Left lobe of liver (tissue), 2 donors: Measurements from ENCODE around the gene ATXN10. TPM values are rescaled to one million over a fixed set of nuclear protein-coding genes. Genes with fewer than 3 reads are reported as not detected.

Experiments
- ATAC-seq: fragments of 200-7000 bp; cut with Tn5 transposase; one replicate; pipeline ENCODE4 v1.9.1; 2020; ENCODE audit warnings: mild to moderate bottlenecking, moderate library complexity
- DNase-seq: peaks from one replicate; pipeline ENCODE4 v3.0.0-alpha.2; 2020; ENCODE audit warnings: low spot score
- total RNA-seq: library from RNA; stranded (reverse); gene quantifications from one replicate; pipeline ENCODE4 v1.2.1, GENCODE V29; 2021
- donor health status: DM: no; HTN: no; CAD: no; lungs with moderate emphysema.
- donor health status: DM: no; HTN: yes; CAD: no.

ATXN10 gene
- total RNA-seq, 1 donor from 2014 or later = 71.7 TPM

DNA sequence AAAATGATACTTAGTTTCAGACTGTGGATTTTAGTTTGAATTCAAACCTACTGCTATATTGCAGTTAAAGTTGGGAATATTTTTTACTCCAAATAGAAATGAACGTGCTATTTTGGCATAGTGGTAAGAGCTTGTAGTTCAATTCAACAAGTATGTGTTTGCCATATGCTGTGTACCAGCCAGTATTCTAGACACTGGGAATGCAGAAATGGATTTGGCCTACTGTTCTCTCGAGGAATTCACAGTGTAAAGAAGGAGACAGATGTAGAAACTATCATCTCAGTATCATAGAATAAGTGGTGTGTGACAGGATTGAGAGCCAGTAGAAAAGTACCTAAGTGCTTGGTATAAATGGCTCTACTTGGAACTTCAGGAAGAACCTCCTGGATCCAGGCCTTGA, 80.4 kb downstream of the ATXN10 start:
- ATAC-seq = no peak
- DNase-seq = no peak

DNA sequence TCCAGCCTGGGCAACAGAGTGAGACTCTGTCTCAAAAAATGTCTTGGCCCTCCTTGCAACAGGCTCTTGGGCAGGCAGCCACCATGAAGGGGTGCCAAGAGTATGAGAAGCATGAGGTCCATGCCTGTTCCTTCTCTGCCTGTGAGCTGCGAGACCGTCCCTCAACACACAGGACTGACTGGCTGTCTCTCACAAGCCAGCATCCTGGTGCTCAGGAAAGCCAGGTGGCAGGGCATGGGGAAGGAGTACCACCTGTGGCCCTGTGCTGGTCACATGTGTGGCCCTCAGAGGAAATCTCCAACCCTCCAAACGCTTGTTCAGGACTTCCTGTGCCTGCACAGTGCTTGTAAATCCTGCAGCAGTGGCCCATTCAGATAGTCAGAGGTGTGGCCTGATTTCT, 83.2 kb downstream of the ATXN10 start:
- DNase-seq (no peak), ATAC-seq (no peak)

DNA sequence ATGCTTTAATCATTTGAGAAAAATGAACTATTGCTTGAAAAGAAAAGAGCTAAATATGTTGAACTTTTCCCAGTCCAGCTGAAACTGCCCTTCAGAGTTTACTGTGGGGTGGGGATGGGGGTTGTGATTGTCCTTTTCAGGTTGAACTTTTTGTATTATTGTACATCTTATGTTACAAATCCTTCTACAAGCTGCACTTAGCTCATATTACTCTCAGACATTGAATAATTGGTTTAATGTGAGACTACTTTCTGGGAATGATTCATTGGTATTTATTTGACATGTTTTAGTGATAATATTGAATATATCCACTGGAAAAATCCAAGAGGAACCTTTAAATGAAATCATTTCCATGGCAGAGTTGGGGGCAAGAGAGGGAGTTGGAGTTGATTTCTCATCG, 84.9 kb downstream of the ATXN10 start:
- ATAC-seq (no peak), DNase-seq (no peak)

DNA sequence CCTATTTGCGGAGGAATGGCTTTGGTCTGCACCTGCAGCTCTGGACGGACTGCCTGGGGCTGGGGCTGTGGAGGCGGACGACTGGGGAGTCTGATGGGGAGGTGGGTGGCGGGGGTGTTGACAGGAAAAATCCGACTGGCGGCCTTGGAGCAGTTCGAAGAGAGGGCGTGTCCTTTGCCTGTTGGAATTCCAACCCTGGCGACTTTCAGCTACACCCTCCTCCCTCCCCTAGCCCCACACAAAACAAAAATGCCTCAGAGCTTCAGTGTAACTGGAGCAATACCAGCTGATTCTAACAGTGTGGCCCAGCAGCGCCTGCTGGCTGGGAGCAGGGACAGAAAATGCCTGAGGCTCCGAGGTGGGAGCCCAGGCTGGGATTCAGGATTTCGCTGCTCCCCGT, 85.4 kb downstream of the ATXN10 start:
- DNase-seq (no peak), ATAC-seq (peak; percentile 21)

DNA sequence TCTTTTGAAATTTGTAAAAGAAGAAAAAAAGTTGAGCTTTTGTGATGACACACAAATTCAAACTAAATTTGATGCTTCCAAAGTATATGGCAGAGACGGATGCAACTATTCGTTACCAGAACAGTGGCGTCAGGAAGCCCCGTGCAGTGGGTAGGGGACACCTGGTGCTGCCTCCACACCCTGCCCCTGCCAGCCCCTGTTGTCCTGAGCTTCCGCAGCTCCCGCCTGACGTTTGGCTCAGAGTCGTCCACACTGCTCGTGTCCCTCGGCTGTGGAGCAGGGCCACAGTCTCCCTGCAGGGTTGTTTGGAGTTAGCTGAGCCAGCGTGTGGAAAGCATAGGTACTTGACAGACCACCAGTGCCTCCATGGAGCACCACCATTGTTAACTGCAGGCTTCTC, 86.3 kb downstream of the ATXN10 start:
- DNase-seq (no peak), ATAC-seq (no peak)

DNA sequence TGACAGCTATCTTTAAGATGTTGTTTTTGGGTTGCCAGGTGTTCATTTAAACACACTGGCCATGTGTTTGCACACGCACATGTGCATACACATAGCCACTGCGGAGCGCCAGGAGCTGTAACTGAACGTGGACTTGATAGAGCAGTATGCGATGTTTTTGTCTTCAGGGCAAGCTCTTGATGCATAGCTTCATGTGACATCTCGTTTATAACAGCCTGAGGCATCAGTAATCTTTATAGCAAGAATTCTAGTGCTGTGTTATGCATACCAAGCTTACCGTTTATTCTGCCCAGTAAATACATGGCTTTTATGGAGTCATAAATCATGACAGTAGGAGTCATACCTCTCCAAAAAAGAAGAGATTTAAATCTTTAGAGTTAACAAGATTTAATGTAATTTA, 87.0 kb downstream of the ATXN10 start:
- DNase-seq (no peak), ATAC-seq (no peak)

DNA sequence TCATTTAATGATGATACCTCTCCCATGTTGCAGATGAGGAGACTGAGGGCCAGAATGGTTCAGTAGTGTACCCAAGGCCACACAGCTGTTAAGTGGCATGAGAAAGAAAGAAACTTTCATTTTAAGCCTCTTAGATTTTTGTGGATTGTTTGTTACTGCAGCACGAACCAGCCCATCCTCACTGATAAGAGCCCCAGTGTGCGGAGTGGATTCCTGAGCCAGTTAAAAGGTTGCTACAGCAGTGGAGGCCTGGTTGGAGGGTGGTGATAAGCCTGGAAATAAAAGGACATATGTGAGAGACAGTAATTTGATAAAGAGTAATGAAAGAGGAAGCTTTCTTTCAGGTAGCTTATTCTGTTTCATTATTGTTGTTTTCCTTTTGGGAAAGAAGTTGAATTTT, 89.0 kb downstream of the ATXN10 start:
- DNase-seq (no peak), ATAC-seq (no peak)

DNA sequence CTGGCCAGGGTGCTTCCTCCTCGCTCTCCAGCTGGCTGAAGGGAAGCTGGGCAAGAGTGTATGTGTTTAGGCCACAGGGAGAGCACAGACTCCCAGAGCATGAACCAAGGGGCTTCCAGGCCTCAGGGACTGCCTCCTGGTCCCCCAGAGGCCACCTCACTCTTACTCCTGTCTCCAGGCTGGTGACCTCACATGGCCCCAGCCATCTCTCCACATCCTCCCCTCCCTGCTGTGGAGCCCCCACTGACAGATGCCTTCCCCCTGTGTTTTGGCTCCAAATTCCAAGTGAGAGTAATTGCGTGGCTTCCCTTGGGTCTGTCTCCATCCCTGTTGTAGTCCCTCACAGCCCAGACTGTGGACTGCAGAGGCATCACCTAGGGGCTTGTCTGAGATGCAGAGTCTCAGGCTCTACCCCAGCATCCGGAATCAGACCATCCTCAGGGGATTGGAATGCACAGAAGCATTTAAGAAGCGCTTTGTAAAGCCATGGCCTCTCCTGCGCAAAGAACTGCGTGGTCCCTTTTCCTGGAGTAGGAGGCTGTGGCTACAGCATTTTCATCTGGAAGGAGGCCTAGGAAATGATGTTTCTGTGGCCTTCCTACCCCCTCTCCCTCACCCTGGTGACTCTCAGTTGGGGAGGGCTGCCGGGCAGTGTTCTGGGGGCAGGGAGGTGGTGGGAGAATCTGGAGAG, 91.1 kb downstream of the ATXN10 start:
- no peak for ATAC-seq
- no peak for DNase-seq

DNA sequence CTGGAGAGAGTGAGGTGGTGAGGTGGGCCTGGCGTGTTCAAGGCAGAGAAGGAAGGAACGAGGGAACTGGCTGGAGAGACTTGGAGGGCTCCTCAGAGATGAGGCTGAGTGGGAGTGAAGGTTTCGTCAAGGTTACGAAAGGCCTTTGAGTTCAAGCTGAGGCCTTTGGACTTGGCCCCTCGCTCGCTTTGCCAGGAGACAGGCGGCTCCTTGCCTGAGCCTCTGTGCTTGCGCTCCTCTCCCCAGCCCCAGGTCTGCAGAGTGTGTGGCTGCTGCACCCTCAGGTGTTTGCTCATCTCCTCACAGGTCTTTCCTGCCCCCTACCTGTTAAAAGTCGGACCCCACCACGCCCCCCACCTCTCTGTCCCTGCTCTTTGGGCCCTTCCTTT, 91.6 kb downstream of the ATXN10 start:
- DNase-seq = no peak
- ATAC-seq = peak; percentile 47

DNA sequence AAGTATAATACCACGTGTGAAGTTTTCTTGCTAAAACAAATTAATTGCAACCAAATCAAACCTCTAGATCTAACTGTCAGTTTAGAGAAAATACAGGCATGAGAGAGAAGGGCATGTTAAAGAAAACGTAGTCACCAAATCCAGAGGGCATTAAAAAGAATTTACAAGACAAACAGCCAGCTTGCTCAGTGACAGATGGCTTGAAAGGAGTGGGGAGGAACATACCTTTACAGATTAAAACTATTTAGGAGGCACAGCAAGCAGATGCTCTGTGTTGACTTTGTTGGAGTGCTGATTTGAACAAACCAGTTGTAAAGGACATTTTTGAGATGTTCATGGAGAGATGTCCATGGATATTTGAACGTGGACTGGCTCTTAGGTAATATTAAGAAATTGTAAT, 96.9 kb downstream of the ATXN10 start:
- DNase-seq (no peak), ATAC-seq (no peak)

DNA sequence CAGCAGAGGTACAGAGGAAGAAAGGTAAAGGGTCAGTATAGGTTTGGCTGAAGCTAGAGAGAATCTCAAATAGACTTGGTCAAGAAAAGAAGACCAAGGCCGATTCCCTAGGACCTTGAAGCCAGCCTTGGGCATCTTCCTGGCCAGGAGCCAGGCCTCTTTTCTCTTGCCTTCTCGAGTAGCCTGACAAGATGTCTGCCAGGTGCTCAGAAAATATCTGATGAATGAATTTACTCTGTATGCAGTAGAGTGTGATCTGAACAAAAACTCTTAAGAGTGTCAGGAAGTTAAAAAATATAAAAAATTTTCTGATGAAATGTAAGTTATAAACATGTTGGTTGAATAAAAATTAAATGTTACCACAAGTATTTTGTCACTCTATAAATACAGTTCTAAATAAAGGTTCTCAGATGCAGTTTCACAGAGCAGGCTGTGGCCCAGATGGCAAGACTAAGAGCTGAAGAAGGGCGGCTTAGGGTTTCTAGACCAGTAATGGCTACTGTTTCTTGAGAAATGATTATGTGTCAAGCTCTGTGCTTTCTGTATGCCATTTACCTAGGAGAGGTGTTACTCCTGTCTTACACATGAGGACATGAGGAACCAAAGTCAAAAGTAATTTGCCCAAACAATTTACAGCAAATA, 98.1 kb downstream of the ATXN10 start:
- no peak for DNase-seq
- no peak for ATAC-seq

DNA sequence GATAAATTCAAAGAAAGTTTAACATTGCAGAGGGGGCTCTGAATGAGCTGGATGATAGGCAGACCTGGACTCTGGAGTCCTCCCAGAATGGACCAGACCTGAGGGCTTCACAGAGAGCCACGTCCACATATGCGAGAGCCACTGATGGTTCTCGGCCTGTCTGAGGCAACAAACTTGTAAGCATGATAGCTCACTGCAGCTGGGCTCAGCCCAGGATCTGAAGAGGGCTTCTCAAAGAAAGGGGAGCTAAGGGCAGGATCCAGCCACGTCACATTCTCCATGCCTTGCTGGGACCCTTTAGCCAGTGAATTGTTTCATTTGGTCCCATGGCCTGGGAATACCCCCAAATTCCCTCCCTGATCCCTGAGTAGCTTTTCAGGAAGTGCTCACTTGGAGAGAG, 98.9 kb downstream of the ATXN10 start:
- ATAC-seq (no peak), DNase-seq (no peak)

DNA sequence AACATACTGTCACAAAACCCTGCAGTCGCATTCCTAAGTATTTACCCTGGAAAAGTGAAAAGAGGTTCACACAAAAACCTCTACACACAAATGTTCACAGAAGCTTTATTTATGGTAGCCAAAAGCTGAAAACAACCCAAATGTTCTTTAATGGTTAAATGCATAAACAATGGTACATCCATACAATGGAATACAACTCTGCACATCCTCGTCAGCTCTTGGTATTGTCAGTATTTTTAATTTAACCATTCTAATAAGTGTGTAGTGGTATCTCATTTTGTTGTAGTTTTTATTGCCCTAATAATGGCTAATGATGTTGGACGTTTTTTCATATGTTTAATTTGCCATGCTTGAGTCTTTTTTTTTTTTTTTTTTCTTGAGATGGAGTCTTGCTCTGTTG, 99.4 kb downstream of the ATXN10 start:
- no peak for DNase-seq
- ATAC-seq = no peak

DNA sequence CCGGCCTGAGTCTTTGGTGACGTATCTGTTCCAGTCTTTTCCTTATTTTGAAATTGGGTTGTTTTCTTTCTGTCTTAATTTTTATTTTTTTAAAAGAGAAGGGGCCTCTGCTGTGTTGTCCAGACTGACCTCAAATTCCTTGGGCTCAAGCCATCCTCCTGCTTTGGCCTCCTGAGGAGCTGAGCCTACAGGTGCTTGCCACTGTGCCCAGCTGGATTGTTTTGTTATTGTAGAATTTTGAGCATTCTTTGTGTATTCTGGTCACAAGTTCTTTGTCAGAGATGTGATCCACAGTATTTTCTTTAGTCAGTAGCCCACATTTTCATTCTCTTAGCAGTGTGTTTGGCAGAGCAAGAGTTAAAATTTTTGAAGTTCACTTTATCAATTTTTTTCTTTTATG, 100.1 kb downstream of the ATXN10 start:
- no peak for DNase-seq
- ATAC-seq = no peak

DNA sequence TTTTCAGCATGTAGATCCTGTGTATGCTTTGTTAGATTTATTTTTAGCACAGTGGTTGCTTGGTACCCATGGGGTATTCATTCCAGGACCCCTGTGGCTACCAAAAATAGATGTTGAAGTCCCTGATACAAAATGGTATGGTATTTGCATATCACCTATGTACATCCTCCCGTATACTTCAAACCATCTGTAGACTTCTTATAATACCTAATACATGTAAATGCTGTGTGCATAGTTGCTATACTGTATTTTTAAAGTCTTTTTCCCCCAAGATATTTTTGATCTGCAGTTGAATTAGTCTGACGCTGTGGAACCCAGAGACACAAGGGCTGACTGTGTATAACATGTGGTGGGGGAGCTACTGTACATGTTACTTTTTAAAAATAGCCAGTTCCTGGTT, 101.1 kb downstream of the ATXN10 start:
- no peak for DNase-seq
- ATAC-seq = no peak

DNA sequence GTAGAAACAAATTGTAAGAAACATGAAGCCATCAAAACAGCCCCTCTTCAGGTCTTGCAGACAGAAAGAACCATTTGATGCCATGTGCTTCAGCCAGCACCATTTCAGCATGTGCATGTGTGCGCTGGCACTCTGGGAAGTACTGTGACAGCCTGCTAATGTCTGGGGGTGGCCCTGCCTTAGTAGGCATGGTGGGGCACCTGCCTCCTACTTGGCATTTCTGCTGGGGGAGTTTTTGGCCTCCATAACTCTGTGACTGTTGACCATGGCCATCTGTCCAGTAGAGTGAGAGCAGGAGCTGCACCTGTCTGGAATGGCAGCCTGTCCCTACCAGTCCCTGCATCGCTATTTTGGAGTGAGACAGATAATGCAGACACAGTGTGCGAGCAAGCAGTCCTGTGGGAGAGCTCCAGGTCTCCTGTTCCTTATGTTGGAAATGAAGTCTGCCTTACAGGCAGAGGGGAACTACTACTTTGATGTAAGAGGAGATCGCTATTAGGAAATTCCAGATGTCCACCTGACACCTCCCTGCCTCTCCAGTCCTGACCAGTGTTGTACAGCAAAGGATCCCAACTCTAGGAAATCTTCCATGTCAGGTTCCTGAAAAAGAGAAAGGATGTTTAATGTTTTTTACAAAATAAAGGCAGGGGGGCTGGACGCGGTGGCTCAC, 102.5 kb downstream of the ATXN10 start:
- DNase-seq (no peak), ATAC-seq (no peak)

DNA sequence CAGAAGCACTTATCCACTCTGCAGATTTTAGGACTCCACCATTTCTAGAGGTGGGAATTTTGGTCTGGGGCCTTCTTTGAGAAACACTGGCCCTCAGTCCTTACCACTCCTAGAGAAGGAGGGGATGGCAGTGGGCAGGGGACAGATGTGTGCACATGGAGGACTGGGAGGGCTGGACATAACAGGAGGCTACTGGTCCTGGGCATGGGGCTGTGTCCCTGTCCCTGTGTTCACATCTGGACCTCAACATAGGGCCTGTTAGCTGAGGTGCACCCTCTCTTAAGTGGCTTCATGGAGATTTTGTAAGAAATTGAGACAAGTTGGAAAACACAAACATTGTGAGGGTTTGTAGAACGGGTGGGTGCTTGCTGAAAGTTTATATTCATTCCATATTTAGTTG, 103.4 kb downstream of the ATXN10 start:
- no peak for DNase-seq
- no peak for ATAC-seq

DNA sequence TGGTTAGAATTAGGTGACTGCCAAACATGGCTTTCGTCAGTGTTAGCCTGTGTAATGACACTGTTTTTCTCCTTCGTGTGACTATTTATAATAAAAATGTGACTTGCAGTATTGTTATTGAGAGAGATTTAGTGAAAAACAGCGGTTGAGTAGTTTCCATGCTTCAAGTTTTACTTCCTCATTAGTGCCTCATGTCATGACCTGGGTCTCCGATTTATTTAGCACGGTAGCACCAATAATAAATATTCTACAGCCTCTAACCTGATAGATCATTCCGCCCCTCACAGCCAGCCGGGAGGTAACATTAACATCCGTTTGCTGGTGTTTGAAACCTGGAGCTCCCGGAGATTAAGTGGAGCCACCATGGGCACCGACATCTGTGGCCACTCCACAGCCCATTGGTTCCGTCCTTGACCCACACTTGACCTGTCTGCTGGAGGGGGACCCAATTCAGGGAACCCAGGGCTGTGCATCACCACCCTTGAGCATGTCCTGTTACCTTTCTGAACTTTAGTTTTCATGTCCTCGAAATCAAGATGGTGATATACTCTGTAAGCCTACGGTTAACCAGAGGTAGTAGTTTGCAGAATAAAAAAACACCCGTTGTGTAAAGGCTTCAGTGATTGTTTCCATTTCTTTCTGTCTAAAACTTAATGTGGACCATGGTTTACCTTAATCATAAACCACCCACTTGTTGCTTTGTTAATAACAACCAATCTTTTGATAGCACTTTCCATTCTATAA, 104.1 kb downstream of the ATXN10 start:
- DNase-seq (no peak), ATAC-seq (no peak)

DNA sequence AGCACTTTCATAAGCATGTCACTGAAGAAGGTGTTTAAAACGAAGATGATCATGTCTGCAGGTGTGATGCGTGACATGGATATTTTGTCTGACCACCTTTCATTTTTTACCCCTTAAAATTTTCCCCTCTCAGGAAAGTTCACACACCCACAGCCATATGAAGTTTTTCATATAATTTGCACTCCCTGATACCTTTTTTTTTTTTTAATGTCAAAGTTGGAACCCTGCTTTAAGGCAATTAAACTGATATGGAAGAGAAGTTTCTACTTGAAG, 104.6 kb downstream of the ATXN10 start:
- no peak for ATAC-seq
- no peak for DNase-seq

DNA sequence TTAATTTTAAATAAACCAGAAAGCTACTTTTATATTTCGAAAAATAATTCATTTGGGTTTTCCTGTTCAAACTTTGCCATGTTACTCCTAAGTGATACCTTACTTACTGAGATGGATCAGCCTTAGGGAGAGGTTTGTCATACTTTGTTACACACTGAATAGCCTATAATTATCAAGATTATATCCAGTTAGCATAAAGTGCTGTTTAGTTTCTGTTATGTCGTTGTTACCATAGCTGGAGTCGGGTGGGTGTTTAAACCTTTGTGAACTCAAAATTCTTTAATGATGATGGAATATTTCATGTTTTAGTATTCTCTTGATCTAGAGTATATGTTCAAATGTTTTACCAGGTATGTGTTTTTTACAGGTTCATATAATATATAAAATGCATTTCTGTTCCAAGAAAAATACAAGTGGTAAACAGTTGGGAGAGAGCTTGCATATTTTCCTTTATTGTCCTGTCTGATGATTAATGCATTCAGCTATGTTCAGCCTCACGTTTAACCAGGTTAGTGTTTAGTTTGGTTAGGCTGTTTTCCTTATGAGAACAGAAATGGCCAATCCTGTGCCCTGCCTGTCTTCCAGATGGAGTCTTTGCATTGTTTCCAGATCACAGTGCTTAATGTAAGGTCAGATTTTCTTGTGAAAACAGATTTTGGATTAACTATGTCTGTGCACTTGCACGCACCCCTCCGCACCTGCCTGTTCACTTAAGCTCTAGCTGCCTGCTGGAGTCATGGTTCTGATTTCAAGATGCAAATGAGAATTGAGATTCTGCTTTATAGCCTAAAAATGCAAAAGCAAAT, 105.6 kb downstream of the ATXN10 start:
- DNase-seq (no peak), ATAC-seq (no peak)

DNA sequence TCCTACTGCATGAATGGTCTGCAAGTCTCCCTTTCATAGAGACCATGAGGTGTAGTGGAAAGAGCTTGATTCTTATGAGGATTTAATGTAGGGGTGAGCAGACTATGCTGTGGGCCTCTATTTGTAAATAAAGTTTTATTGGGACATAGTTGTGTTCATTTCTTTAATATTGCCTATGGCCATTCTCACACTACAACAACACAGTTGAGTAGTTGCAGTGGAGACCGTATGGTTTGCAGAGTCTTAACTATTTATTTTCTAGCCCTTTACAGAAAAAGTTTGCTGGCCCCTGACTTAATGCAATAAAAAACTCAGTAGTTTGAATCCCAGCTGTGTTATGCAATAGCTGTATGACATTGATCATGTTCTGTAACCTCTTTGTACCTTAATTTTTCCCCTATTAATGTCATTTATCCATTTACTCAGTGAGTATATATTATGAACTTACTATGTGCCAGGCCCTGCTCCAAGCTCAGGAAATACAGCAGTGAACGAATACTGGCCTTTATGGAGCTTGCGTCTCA, 106.3 kb downstream of the ATXN10 start:
- ATAC-seq = no peak
- DNase-seq = no peak
